Measurements from ENCODE around the gene IL25.
"Not testable (repeated sequence)": the region's sequence is repeated elsewhere in the genome, so short reads cannot be mapped to it uniquely, and the experiment has no call there.

IL25 gene

GRCh38 chr14:23414254-23414653 is 41.6 kb downstream of the IL25 start:
- DNase-seq = no peak

- no peak for DNase-seq
Measured at GRCh38 chr14:23414906-23415820, 42.6 kb downstream of the IL25 start.

DNA sequence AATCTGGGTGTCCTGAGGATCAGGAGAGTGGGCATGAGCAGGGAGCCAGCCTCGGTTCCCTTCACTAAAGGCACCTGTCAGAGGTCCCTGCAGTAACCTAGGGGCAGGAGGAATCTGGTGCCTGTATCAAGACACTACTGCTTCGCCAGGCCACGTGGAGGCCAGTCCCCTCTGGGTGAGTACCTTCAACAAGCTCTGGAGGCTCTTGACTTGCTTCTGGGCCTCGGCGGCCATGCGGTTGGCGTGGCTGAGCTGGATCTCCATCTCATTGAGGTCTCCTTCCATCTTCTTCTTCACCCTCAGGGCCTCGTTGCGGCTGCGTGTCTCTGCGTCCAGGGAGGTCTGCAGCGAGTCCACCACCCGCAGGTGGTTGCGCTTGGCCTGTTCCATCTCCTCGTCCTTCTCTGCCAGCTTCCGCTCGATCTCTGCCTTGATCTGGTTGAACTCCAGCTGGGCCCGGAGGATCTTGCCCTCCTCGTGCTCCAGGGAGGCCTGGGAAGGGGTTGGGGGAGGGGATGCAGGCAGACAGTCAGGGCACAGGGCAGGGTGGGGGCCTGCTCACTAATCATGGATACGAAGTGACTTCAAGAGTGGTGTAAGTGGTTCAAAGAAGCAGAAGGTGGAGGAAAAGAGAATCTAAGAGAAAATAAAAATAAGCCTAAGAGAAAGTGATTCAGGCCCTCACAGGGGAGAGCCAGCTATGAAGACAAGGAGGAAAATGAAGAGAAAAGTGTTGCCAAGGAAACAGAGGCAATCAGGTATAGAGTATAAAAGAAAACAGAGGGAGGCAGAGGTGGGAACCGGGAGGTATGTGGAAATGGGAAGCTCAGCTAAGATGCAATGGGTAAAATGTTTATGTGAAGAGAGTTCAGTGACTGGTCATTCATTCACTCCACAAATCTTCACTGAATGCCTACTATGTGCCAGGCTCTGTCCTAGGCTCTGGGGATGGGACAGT is 43.5 kb downstream of the IL25 start:
- DNase-seq = no peak

GRCh38 chr14:23416801-23417200 is 44.2 kb downstream of the IL25 start:
- no peak for DNase-seq

DNA sequence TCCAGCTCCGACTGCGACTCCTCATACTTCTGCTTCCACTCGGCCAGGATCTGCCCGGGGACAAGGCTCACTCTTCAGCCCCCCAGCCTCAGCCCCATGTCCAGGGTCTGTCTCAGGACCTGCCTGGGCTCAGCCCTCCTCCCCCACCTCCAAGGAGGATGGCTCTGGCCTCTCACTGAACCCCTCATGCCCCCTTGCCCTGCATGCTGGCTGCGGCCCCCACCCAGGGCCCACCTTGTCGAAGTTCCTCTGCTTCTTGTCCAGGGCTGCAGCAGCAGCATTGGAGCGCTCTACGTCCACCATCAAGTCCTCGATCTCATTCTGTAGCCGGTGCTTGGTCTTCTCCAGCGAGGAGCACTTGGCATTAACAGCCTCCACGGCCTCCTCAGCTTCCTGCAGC is 44.7 kb downstream of the IL25 start:
- DNase-seq = not testable (repeated sequence)

DNA sequence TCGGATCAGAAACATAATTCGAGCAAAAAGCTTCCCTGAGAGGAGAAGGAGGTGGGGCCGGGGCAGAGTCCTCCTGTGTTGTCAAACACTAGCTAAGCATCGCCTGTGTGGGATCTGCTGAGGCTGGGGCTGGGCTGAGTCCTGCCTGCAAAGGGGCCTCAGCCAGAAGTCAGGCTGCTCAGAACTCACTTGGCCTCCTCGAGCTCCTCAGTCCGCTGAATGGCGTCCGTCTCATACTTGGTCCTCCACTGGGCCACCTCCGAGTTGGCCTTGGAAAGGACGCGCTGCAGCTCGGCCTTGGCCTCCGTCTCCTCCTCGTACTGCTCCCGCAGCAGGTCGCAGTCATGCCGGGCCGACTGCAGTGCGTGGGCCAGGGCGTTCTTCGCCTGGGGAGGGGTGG is 45.4 kb downstream of the IL25 start:
- no peak for DNase-seq

DNA sequence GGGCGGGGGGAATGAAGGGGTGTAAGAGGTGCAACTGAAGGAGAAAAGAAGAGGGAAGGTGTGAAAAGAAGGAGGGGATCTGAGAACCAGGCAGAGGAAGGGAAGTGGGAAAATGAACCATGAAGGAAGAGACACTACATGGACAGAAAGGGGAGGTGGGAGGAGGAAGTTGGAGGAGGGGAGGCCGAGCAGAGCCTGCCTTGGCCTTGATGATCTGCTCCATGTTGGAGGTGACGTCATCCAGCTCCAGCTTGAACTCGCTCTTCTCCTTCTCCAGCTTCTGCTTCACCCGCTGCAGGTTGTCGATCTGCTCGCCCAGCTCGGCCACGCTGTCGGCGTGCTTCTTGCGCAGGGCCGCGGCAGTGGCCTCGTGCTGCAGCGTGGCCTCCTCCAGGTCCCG is 47.0 kb downstream of the IL25 start:
- not testable (repeated sequence) for DNase-seq

DNA sequence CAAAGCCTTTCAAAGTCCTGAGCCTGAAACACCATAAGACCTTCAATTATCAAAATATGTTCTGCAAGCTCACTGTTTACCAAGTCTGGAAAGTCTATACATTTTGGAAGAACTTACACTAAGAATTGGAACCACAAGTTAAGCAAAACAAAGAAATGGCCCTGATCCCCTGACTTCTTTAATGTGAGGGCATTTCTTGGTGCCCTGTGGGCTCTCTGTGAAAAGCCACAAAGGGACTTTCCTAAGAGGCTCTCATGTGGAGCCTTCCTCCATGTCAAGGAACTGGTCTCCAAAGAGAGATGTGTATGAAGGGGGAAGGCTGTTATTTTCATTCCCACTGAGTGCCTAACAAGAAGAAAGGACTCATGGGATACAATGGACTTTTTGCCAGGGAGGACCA is 49.0 kb downstream of the IL25 start:
- DNase-seq = no peak

DNA sequence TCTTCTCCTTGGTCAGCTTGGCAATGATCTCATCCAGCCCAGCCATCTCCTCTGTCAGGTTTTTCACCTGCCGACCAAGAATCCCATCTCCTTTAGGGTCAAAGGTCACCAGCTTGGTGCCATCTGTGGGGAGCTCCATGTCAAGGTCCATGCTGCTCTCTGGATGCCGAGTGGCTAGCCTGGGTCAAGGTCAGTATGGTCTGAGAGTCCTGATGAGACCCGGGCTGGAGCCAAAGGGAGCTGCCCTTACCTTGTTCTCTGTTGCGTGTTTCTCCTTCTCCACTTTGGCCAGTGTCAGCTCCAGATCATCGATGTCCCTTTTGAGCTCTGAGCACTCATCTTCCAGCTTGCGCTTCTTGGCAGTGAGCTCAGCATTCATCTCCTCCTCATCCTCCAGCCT is 51.0 kb downstream of the IL25 start:
- DNase-seq = no peak

DNA sequence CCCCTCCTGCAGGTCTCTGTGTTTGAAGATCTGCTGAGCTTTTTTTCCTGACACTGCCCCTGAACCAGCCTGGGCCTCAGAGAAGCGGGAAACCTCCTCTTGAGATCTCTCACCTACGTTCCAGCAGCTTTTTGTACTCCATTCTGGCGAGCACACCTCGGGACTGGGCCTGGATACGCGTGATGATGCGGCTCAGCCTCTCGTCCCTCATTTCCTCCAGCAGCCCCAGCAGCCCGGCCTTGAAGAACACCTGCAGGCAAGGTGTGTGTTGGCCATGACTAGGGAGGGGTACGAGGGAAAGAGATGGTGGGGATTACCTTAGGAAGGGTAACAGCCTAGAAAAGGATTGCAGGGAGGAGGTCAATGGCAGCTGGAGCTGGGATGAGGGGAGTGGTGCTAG is 52.6 kb downstream of the IL25 start:
- DNase-seq = no peak

- DNase-seq = not testable (repeated sequence)
Measured at GRCh38 chr14:23425798-23426197, 53.2 kb downstream of the IL25 start.

Data from fibroblast of skin of right biceps (primary cell).